AG08396 (cell line): ENCODE measurements around the gene YEATS2.
"Not testable (repeated sequence)": the region's sequence is repeated elsewhere in the genome, so short reads cannot be mapped to it uniquely, and the experiment has no call there.

ENCODE experiments used
- DNase-seq: peaks from one replicate; pipeline ENCODE4 v3.0.0; 2012; ENCODE audit warnings: low spot score, mixed read lengths

The YEATS2 gene

DNA sequence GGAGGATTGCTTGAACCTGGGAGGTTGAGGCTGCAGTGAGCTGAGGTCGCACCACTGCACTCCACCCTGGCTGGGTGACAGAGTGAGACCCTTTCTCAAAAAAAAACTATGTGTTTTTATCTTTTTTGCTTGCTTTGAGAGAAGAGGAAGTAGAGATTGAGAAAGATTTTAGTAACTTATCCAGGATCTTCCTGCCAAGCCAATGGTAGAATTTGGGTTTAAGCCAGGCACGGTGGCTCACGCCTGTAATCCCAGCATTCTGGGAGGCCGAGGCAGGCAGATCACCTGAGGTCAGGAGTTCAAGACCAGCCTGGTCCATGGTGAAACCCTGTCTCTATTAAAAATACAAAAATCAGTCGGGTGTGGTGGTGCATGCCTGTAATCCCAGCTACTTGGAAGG, 78.9 kb downstream of the YEATS2 start:
- DNase-seq = not testable (repeated sequence)

DNA sequence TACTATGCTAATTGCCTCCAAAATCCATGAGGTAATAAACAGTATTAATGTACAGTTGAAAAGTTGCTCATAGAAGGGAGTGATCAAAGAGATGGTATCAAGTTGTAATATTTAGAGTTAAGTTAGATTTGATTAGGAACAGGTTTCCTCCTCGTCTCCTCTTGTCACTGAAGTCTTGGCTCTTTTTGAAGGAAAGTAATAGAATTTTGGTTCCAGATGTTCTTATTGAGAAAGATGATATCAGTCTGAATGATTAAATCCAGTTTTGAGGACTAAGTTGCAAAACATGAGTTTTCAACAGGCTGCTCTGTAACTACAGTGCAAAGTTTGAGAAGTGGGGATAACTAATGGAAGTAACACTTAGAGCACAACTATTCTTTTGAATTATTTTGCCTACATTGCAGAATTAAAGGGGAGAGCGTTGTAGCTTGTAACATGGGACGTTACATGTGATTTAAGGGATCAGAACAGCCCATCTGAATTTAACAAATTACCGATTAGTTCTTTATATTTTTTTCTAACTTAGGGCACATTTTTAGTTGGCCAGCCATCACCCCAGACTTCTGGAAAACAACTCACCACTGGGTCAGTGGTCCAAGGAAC, 79.5 kb downstream of the YEATS2 start:
- no peak for DNase-seq

DNA sequence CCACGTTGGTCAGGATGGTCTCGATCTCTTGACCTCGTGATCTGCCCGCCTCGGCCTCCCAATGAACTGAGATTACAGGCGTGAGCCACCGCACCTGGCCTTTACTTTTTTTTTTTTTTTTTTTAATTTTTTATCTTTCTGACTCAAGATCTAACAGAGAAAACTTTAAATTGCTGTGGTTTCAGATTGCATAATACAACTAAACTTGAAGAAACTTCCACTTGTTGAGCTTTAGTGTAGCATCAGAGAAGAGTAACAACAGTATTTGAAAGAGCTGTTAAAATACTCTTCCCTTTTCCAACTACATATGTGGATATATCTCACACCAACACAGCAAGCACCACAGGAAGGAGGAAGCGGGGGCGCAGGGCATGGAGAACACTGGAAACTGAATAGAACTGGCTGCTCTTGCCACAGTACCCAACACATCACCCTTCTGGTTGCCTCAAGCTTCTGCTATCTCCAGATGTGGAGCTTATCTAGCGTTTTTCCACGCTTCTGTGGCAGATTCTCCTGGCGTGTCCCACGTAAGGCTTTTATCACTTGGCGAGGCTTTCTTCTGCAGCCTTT, 82.4 kb downstream of the YEATS2 start:
- no peak for DNase-seq

DNA sequence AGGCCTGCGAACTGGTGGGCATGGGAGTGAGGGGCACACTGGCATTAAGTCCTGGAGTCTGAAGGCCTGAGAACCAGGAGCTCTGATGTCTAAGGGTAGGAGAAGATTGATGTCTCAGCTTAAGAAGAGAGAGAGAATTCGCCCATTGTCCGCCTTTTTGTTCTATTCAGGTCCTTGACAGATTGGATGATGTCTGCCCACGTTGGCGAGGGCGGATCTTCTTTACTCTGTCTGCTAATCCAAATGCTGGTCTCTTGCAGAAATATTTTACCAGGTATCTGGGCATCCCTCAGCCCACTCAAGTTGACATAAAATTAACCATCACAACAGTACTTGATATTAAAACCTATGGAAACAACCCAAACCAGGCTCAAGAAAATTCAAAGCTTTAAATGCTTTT, 83.6 kb downstream of the YEATS2 start:
- no peak for DNase-seq

DNA sequence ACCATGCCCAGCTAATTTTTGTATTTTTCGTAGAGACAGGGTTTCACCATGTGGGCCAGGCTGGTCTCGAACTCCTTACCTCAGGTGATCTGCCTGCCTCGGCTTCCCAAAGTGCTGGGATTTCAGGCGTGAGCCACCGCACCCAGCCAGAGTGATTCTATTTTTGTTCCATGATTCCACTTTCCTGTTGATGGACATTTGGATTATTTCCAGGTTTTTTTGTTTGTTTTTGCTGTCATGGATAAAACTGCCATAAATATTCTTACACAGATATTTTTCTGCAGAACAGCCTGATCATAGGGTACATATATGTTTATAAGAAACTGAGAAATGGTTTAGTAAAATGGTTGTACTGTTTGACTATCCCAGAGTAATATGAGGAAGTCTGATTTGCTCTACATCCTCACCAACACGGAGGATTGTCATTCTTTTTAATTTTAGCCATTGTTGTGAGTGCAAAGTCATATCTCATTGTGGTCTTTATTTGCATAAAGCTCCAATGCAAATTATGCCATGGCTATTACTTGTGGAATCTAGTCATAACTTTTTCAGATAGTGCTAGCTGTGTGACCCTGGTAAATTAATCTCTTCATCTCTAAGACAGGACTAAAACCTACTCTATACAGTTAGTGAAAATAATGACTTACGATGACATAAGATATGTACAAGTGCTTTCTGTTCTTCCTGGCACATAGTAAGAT, 85.1 kb downstream of the YEATS2 start:
- no peak for DNase-seq

DNA sequence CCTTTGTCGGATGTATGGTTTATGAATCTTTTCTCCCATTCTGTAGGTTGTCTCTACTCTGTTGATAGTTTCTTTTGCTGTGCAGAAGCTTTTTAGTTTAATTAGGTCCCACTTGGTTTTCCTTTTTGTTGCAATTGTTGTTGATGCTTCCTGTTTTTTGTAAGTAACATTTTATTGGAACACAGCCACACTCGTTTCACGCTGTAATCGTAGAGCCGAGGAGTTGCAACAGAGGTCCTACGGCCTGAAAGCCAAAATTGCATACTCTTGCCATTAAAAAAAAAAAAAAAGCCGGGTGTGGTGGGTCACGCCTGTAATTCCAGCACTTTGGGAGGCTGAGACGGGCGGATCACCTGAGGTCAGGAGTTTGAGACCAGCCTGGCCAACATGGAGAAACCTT, 86.9 kb downstream of the YEATS2 start:
- not testable (repeated sequence) for DNase-seq

DNA sequence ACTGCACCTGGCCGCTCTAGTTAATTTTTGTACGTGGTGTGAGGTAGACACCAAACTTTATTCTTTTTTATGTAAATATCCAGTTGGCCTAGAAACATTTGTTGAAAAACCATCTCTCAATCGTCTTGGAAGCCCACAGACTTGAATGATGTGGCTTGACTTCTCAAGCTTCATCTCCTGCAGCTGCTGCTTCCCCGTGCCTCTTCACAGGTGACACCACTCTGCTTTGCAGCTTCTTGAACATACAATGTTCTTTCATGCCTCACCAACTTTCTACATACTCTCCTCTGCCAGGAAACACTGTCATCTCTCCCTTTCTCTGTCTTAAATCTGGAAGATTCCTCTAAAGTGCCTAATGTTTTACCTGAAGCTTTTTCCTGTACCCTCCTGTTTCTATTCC, 92.2 kb downstream of the YEATS2 start:
- DNase-seq = no peak

DNA sequence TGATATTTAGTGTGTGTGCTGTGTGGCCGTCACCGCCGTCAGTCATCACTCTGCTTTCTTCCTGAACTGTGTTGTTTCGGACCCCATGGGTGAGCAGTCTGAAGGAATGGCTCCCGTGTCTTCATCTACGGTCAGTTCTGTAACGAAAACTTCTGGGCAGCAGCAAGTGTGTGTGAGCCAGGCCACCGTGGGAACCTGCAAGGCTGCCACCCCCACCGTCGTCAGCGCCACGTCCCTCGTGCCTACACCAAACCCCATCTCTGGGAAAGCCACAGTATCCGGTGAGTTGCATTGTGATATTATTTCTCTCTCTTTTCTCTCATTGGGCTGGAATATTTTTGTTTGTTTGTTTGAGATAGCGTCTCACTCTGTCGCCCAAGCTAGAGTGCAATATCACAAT, 93.1 kb downstream of the YEATS2 start:
- DNase-seq = no peak

DNA sequence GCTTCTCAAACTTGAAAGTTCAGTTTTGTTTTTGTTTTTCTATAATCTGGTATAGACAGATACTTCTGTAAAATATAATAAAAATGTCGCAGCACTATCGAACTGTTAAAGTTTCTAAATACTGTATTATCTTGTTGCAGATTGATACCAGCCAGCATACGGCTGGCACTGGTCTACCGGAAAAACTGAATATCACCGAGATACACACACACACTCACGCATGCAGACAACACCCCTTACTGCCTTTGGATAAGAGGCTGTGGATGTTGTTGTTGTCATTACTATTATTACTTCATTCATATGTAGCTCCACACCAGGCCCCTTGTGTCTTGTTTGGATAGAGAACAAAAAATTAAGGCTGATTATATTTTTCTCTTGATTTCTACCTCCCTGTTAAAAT, 95.4 kb downstream of the YEATS2 start:
- DNase-seq = no peak

DNA sequence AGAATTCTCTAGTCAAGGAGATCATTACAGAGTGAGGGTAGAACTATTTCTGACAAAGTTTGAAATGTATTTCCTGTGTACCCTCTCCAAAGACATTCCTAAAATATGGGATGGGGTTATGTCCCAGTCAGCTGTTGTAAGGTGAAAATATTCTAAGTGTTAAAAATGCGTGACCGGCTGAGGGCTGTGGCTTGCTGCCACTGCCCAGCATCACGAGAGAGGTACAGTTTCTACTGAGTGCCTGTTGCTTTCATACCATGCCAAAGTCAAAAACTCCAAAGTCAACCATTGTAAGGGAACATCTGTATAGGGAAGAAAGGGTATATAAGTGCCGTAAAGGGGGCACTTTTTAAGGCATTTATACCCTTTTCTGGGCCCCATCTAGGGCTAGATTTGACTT, 96.9 kb downstream of the YEATS2 start:
- DNase-seq = no peak

DNA sequence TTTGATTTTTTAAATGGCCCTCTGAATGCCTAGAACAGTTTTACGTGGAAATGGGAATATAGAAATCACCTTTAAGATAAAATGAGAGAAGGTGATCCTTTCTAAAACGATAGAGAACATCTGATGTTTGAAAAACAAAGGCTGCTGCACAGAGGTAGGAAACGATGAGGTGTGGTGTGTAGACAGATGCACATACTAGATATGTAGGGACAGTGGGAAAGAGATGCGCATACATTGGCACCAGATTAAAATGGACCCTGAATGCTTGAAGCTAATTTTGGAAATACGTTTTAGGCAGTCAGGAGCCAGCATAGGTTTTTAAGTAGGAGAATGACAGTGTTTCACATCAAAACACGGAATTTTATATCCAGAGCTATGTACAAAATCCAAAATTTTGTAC, 98.8 kb downstream of the YEATS2 start:
- DNase-seq = no peak

DNA sequence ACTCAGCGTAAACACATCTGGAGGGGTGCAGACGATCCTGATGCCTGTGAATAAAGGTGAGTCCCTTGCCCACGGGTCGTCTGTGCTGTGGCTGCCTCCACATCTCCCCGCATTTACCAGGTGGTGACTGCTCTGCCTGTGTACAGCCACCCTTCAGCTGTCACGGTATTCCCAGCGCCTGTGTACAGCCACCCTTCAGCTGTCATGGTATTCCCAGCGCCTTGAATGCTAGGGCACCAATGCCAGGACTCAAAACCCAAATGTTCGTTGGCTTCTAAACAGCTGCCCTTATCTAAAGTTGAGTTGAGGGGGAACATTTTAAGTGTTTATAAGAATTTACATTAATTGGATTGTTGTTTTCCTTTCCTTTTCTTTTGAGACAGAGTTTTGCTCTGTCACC, 100.4 kb downstream of the YEATS2 start:
- no peak for DNase-seq

DNA sequence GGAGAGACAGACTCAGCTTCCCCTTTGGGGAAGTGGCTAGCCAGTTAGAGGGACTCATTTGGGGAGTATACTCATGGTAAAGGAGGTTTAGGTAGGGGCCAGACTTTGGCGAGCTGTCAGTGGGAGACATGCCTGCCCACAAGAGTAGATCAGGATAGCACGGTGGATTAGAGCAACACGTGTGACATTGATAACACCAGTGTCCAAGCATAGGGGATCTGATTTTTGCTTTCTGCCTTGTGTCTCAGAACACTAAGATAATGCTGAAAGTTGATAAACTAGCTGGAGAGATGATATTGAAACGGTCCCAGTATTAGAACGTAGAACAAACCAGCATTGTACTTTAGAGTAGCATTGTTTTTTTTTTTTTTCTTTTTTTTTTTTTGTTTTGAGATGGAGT, 101.9 kb downstream of the YEATS2 start:
- no peak for DNase-seq

DNA sequence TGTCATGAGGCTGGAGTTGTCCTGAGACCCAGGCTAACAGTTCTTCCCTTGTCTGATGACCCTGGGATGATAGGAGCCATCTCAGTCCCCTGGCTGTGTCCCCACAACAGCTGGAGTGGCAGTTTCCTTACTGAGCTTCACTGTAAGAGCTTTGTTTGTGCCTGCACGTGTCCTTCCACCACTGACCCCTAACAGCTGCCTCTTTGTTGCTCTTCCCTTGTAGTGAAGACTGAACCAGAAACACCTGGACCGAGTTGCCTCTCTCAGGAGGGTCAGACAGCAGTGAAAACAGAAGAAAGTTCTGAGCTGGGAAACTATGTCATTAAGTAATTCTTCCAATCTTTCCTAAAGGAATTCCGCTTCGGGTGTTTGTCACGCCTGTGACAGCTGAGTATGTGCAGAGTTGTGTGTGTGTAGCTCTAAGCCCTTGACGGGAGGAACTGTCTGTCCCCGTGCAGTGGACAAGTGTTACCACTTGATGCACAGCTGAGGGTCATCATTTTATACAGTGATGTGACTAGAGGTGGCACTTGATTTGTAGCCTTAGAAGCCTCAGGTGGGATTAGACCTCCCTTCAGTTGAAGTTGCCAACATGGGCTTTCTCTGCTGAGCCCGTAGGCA, 102.8 kb downstream of the YEATS2 start:
- no peak for DNase-seq

DNA sequence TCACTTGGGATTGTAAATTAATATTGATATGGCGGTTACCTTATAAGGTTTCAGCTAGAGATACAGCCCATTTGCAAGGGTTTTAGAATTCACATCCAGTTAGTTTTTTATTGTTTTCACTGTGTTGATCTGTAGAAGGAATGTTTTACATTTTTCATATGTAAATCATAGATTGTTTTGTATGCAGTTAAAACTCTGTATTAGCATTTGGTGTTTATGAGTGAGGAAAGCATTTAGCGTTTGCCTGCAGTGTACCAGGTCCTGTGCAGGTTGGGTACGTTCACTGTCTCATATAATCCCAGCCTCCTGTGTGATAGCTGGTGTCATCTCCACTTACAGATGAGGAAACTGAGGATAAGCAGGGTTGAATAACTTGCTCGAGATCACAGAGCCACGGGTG, 104.0 kb downstream of the YEATS2 start:
- no peak for DNase-seq

DNA sequence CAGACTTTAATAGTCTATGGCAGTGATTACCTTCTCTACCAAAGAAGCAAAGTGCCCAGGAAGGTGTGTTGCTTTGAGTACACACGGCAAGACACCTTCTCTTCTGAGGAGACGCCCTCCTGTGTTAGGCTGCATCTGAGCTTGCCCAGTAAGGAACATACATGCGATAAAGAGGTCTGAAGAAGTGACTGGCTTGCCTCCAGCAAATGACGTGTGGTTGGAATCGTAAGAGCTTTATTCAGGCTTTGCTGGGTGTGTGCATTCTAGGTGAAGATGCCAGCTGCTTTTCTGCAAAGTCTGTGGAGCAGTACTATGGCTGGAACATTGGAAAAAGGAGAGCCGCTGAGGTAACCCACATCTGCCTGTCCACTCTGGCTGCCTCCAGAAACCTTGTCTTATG, 105.4 kb downstream of the YEATS2 start:
- no peak for DNase-seq

DNA sequence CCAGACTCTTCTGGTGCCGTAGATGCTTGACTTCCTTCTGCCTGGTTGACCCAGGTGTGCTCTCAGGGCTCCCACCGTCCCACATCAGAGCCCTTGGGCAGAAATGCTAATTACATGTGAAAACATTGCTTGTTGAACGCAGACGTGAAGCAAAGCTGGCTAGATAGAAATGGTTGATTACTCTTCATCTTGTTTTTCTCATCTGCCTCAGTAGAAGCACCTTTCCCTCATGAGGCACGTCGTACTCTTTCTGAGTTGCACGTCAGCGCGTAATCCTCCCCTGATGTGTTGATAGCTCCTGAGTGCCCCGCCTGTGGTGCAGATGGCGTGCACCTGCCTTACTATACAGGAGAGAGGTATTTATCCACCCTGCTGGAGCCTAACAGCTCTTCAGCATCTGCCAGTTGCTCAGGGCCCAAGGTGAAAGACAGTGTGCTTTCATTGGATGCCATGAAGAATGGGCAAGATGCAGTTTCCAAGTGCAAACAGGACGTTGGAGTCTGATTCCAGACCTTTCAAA, 109.7 kb downstream of the YEATS2 start:
- DNase-seq = no peak

DNA sequence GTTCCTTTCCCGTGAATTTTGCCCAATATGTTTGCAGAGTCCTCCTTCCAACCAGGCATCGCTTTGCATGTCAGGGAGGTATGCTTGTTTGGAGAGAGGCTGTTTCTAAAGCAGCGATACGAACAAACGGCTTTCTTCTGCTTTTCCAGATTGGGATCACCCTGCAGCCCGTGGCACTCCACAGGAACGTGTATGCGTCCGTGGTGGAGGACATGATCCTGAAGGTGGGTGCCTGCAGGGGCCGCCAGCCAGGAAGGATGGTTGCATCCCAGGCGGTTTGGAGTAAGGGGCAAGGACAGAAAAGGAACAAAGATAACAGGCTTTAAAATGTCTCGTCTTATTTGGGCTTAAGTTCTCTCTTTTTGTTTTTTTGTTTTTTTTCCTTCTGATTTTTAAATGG, 110.3 kb downstream of the YEATS2 start:
- DNase-seq = no peak

DNA sequence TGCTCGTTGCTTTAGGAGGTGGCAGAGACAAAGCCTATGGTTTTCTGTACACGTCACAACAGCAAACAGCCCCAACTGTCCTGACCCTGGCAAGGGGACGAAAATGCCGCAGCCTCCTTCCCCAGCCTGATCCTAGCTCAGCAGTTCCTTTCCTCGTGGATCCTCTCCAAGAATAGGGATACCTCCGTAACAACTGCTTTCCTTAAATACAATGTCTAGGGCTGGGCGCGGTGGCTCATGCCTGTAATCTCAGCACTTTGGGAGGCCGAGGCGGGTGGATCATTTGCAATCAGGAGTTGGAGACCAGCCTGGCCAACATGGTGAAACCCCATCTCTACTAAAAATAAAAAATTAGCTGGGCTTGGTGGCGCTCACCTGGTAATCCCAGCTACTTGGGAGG, 110.8 kb downstream of the YEATS2 start:
- DNase-seq = no peak

DNA sequence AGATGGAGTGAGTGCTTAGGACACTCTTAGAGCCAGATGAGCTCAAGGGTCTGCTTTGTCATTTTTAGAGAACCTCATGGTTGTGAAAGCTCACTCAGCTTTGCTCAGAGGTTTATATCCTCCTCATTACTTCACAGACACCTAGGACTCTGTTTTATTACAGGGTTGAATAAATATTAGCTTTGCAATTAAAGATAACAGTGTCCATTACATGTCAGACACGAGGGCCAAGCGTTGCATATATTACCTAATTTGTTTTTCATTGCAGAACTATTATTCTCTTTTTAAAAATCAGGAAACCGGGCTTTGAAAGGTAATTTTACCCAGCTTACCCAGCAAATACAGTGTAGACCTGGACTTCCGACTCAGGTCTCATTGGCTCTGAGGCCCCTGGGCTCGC, 111.7 kb downstream of the YEATS2 start:
- DNase-seq = no peak

DNA sequence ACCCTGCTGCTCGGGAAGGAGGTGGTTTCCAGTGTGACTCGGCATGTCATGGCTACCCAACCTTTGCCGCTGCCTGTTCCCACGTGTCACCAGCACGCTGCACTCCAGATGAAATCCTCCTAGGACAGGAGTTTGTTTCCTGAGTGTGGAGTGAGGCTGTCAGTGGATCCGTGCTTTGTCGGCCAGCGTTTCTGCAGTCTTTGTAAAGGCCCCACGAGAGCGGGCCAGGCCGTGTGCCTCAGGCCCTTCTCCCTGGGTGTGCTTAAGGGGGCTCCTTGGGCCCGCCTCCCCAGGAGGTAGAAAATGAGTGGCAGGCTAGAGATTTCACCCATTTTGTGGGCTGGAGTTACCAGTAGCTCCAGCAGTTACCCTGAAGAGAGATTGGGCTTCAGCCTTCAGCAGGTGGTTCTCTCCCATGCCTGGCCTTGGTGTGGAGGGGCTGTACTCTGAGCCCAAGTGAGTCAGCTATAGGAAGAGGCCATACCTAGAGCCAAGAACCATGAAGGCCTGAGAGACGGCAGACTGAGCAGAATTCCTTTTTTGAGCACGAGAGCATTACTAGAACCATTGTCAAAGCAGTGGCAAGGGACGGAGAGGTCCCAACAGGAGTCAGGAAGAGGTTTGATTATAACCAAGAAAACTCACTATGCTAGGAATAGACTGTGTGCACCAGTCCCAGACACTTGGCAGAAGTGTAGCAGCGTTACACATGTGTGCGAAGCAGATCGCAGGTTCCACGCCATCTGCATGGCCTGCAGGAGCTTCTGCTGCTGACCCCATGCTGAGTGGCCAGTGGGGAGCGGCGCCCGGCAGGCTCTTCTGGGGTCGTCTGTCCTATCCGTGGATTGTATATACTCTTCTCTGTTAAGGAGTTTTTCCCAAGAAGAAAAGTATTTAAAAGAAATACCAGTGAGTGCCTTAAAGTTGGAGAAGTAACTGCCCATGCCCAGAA, 113.3 kb downstream of the YEATS2 start:
- no peak for DNase-seq

DNA sequence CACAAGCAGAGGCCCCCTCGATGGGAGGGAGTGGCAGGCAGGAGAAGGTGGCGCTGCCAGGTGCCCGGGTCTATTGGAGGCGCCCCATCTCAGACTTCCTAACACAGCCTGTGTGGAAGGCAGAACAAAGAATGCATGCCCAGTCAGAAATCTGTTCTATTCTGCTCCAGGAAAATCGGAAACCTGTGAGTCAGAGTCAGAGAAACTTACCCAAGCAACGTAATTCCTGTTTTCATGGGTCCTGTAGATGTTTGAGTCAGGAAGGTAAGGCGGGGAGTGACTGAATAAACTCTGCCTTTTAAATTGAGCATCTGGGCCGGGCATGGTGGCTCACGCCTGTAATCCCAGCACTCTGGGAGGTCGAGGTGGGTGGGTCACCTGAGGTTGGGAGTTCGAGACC, 114.0 kb downstream of the YEATS2 start:
- DNase-seq = no peak
